22Rv1 (cell line): Measurements from ENCODE around the gene UBE2C.

Experiments
- H3K27ac ChIP-seq: fragments of 450-650 bp; 2 replicates; pipeline ENCODE4 v1.5.1; 2017
- ZFX ChIP-seq: fragments of 450-650 bp; IDR thresholded peaks from 2 replicates; pipeline ENCODE4 v1.6.1; 2017; ENCODE audit warnings: antibody characterized with exemption, borderline replicate concordance
- TF ChIP-seq, protein P1 (sequence below): fragments of 450-650 bp; IDR thresholded peaks from 2 replicates; pipeline ENCODE4 v1.5.1; 2017; ENCODE audit warnings: mild to moderate bottlenecking

UBE2C gene

DNA sequence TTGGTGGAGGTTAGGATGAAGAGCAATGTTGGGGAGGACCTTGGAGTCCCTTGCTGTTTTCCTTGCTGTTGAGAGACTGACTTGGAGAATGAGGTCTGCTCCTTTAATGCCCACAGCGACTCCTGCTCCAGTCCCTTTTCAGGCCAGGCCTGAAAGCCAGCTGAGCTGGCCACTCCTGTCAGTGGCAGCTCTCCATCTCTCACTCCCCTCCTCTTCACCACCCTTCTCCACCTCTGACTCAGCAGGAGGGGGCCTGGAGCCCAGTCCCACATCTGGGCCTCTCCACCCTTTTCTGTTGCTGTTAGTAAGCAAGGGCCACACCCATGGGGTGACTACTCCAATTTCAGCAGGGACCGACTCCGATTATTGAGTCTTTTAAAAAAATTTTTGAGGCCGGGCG is 23.4 kb downstream of the UBE2C start:
- no peak for TF ChIP-seq ZFX
- TF ChIP-seq, protein P1, sequence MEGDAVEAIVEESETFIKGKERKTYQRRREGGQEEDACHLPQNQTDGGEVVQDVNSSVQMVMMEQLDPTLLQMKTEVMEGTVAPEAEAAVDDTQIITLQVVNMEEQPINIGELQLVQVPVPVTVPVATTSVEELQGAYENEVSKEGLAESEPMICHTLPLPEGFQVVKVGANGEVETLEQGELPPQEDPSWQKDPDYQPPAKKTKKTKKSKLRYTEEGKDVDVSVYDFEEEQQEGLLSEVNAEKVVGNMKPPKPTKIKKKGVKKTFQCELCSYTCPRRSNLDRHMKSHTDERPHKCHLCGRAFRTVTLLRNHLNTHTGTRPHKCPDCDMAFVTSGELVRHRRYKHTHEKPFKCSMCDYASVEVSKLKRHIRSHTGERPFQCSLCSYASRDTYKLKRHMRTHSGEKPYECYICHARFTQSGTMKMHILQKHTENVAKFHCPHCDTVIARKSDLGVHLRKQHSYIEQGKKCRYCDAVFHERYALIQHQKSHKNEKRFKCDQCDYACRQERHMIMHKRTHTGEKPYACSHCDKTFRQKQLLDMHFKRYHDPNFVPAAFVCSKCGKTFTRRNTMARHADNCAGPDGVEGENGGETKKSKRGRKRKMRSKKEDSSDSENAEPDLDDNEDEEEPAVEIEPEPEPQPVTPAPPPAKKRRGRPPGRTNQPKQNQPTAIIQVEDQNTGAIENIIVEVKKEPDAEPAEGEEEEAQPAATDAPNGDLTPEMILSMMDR, result no peak
- no peak overlapping the region for H3K27ac ChIP-seq

DNA sequence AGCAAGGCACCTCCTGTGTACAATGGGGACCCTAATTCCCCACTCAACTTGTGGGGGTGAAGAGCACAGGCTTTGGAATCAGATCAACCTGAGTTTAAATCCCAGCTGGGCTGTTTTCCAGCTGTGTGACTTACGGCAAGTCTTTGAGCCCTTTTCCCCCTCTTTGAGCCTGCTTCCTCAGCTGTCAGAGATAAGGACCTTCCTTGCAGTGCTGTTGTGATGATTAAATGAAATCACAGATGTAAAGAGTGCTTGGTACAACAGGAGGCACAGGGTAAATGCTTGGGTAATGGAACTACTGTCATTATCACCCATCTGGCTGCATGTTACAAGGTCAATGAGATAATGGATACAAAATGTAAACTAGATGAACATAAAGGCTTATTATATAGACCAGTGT is 24.4 kb downstream of the UBE2C start:
- TF ChIP-seq, protein P1, result no peak
- no peak for TF ChIP-seq ZFX
- no peak overlapping the region for H3K27ac ChIP-seq

DNA sequence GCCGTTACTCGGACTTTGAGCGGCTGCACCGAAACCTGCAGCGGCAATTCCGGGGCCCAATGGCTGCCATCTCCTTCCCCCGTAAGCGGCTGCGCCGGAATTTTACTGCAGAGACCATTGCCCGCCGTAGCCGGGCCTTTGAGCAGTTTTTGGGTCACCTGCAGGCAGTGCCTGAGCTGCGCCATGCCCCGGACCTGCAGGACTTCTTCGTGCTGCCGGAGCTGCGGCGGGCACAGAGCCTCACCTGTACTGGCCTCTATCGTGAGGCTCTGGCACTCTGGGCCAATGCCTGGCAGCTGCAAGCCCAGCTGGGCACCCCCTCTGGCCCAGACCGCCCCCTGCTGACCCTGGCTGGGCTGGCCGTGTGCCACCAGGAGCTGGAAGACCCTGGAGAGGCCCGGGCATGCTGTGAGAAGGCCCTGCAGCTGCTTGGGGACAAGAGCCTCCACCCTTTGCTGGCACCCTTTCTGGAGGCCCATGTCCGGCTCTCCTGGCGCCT is 28.3 kb downstream of the UBE2C start:
- no peak overlapping the region for H3K27ac ChIP-seq
- TF ChIP-seq ZFX, result no peak
- TF ChIP-seq, protein P1, result no peak

DNA sequence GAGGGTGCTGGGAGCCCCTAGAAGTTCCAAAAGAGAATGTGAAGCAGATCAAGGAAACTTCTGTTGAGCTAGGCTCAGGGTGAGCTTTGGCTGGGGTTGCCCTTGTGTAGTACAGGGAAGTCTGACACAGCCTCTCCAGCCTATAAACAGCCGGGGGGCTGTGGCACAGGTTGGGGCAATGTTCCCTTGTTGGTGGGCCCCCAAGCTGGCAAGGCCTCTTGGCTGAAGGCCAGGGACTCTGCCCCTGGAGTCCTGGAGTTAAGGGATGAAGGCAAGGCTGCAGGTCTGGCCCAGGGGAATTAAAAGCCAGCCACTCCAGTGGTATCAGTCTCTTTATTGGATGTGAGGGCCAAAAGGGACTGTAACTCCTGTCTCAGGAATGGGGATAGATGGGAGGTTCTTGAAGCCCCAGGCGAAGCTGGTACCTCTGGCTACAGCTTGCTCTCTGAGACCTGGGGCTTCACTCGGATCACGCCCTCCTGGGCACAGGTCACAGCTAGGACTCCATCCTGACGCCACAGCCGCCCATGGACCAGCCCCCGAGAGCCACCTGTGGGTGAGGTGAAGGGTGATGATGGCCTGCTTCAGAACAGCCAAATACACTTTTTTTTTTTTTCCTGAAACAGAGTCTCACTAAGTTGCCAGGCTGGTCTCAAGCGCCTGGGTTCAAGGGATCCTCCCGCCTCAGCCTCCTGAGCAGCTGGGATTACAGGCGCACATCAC is 29.1 kb downstream of the UBE2C start:
- TF ChIP-seq ZFX, result no peak
- TF ChIP-seq, protein P1, result no peak
- H3K27ac ChIP-seq, result no peak overlapping the region

DNA sequence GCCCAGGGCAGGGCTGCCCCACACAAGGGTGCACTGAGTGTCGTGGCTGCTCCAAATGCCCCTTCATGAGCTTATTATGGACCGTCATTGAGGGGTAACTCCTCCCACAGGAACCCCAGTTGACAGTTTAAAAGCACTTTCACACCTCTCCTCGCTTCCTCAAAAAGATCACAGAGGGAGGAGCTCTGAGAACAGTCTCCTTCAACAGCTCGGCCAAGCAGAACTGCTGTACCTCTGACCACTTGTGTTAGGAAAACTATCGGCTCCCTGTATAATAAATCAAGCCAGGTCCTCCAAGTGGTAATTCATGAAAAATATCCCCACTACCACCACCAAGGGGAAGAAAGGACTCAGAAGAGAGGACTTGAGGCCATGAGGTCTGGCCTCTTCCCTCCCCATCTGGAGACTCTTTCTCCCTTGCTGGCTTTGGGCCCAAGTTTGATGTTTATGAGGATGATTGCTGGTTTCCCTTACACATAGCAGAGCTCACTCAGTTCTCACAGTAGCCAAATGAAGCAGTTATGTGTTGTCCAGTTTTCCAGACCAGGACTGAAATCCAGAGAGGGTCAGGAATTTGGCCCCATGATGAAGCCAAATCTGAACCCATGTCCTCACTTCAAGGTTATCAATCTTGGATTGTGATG is 29.8 kb downstream of the UBE2C start:
- H3K27ac ChIP-seq, result no peak overlapping the region
- TF ChIP-seq, protein P1, result no peak

DNA sequence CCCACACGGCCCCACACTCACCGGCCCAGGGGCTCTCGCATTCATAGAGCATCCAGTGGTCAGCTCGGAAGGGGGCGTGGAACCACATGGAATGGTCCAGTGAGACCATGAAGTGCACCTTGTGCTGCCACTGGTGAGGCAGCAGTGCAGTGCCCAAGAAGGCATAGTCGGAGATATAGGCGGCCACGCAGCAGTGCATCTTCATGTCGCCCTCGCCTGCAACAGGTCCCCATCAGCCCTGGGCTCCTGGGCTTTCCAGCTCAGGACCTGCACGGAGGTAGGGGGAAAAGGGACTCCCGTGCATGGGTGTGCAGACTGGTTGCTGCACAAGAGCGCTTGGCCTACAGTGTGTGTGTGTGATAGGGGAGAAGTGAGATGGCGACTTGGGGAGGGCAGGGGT is 31.1 kb downstream of the UBE2C start:
- TF ChIP-seq ZFX, result no peak
- TF ChIP-seq, protein P1, result no peak
- H3K27ac ChIP-seq, result no peak overlapping the region

DNA sequence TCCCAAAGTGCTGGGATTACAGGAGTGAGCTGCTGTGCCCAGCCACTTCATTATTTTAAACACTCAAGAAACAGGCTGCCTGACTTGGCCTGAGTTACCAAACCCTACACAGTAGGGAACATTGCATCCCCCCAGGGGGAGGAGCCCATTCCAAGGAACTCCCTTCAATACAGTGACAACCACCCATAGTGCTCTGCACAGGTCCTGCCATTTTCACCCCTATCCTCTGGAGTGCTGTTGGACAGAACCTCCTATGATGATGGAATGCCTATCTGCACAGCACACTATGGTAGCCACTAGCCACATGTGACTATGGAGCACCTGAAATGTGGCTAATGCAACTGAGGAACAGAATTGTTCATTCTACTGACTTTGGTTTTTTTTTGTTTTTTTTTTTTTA is 33.0 kb downstream of the UBE2C start:
- no peak for TF ChIP-seq ZFX
- TF ChIP-seq, protein P1, result no peak
- H3K27ac ChIP-seq, result no peak overlapping the region
